NK-92 (cell line): ENCODE data around the gene LRRC8A.

Source experiments
- DNase-seq: peaks from one replicate; lab custom pipeline; 2025; ENCODE audit not compliant: unreplicated experiment; lab: John Stamatoyannopoulos, UW

The LRRC8A gene

GRCh38 chr9:128901379-128901778 lies 19.4 kb downstream of the LRRC8A start:
- no peak for DNase-seq

- no peak for DNase-seq
These were observed 19.9 kb downstream of the LRRC8A start for GRCh38 chr9:128901822-128902221.

GRCh38 chr9:128902351-128903078 lies 20.6 kb downstream of the LRRC8A start:
- no peak for DNase-seq

GRCh38 chr9:128903079-128903461 lies 21.1 kb downstream of the LRRC8A start:
- no peak for DNase-seq

- DNase-seq: no peak
These were observed 22.1 kb downstream of the LRRC8A start for GRCh38 chr9:128903871-128904620.

GRCh38 chr9:128905964-128906363 lies 24.0 kb downstream of the LRRC8A start:
- DNase-seq: no peak

- no peak for DNase-seq
These were observed 24.8 kb downstream of the LRRC8A start for GRCh38 chr9:128906741-128907140.

- DNase-seq: no peak
These were observed 26.4 kb downstream of the LRRC8A start for GRCh38 chr9:128908372-128908771.

- DNase-seq: no peak
These were observed 27.9 kb downstream of the LRRC8A start for GRCh38 chr9:128909859-128910258.

- DNase-seq: no peak
These were observed 29.0 kb downstream of the LRRC8A start for GRCh38 chr9:128910906-128911305.

GRCh38 chr9:128911529-128912035 lies 29.6 kb downstream of the LRRC8A start:
- DNase-seq: no peak

- DNase-seq: no peak
These were observed 30.4 kb downstream of the LRRC8A start for GRCh38 chr9:128912270-128912853.

GRCh38 chr9:128913048-128913900 lies 31.3 kb downstream of the LRRC8A start:
- DNase-seq: no peak

- no peak for DNase-seq
These were observed 32.3 kb downstream of the LRRC8A start for GRCh38 chr9:128913995-128914772.

- DNase-seq: no peak
These were observed 34.3 kb downstream of the LRRC8A start for GRCh38 chr9:128916204-128916603.

- no peak for DNase-seq
These were observed 34.8 kb downstream of the LRRC8A start for GRCh38 chr9:128916745-128917144.

GRCh38 chr9:128917151-128917849 lies 35.4 kb downstream of the LRRC8A start:
- DNase-seq: no peak

GRCh38 chr9:128918921-128919320 lies 37.0 kb downstream of the LRRC8A start:
- DNase-seq: no peak

GRCh38 chr9:128919402-128920089 lies 37.6 kb downstream of the LRRC8A start:
- DNase-seq: no peak
